NCI-H1694 treated with DMSO at 0.1 percent for 48 hours (cell line): ENCODE results near the gene ISOC2.

Experiments
- DNase-seq: peaks from one replicate; lab custom pipeline; 2025; lab: John Stamatoyannopoulos, UW

ISOC2 gene

DNA sequence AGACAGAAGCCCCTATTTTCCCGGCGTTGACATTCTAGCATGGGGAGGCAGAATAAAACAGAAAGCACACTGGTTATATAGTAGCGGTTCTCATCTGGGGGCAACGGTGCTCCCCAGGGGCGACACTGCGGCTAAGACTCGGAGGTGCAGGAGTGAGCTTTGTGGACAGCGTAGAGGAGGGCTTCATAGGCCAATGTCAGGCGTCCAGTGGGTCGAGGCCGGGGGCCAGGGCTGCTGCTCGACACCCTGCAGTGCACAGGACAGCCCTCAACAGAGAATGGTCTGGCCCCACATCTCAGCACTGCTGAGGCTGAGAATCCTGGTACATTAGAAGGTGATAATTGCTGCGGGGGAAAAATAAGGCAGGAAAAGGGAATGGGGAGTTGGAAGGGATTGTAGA lies 16.5 kb upstream of the ISOC2 start:
- DNase-seq: no peak

- DNase-seq: peak; percentile 95
Observed at GRCh38 chr19:55476100-55476775, 14.8 kb upstream of the ISOC2 start, which contains the start of gene ZNF628. Gene ZNF628 (plus strand): TSS chr19:55476617. CDS start chr19:55479911, 3,294 bp downstream.

GRCh38 chr19:55474269-55475265 lies 13.1 kb upstream of the ISOC2 start:
- DNase-seq: no peak

DNA sequence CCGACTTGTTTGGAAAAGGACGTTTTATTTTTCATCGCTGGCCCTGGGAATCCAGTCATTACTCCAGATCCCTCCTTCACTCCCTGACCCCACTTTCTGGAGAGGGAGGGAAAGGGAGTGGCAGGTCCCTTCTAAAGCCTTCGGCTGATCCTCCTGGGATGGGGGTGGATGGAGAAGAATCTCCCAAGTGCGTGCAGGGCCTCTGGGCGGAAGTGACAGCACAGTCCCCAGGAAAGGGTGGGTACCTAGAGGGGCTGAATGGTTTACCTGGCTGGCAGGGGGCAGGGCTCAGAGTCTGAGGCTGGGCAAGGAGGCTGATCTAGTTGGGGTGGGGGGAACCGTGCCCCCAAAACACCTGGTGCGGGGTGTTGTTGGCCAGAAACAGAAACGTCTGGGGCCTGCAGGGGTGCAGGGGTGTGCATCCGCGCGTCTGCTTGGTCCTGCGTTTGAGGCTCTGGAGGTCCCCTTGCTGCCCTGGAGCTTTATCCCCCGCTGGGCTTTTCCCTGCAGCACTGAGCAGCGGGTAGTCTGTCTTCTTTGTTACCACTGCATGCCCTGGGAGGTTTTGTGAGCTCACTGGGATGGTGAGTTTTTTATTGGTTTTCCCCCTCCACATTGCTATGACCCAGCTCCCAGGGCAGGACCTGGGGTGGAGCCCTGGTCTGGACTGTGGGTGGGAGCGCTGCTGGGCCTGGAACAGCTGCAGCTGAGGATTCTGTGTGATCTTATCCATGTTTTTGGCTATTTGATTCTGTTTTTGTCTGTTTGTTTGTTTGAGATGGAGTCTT lies 12.0 kb upstream of the ISOC2 start:
- no peak for DNase-seq

- DNase-seq: no peak
Observed at GRCh38 chr19:55472463-55472862, 11.0 kb upstream of the ISOC2 start.

DNA sequence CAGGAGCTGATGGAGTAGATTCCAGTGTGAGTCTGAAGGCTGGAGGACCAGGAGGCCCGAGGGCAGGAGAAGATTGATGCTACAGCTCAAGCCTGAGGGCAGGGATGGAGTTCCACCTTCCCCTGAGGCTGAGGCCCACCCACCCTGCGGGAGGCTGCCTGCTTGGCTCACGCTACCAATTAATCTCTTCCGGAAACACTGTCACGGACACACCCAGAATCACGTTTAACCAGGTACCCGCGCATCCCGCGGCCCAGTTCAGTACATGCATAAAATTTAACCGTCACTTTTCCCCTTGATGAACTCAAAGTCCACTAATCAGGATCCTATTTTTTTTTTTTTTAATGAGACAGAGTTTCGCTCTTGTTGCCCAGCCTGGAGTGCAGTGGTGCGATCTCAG lies 9.8 kb upstream of the ISOC2 start:
- no peak for DNase-seq

- no peak for DNase-seq
Observed at GRCh38 chr19:55468054-55468393, 6.6 kb upstream of the ISOC2 start.

GRCh38 chr19:55467236-55468053 lies 6.0 kb upstream of the ISOC2 start:
- DNase-seq: no peak

- DNase-seq: no peak
Observed at GRCh38 chr19:55466241-55466614, 4.8 kb upstream of the ISOC2 start.

DNA sequence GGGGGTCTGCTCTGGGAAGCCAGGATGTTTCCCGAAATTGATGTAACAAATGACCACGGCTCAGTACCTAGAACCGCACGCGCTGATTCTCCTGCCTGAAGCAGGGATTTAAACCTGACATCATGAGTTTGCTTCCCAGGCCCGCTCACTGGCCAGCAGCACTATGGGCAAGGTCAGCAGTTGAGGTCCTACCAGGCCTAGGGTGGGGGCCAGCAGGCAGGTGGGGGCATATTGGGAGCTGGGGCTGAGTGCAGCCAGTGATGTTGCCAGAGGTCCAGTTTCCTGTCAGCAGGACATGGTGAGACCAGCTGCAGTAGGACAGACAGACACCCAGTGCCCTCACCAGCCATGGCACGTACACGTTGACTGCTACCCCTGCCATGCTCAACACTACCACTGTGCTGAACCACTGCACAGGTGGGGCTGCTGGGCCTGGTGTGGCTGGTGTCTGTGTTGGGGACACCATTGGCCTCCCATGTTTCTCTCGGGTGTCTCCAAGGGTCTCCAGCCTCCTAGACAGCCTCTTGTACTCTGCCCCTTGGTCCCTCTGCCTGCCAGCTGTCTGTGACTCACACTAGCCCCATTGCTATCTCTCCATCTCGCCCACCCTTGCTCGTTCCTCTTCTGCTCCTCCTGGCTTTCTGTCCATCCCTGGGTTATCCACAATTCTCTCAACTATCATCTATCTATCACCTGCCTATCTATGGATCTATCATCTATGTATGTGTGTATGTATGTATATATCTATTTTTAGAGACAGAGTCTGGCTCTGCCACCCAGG lies 4.2 kb upstream of the ISOC2 start:
- DNase-seq: no peak

DNA sequence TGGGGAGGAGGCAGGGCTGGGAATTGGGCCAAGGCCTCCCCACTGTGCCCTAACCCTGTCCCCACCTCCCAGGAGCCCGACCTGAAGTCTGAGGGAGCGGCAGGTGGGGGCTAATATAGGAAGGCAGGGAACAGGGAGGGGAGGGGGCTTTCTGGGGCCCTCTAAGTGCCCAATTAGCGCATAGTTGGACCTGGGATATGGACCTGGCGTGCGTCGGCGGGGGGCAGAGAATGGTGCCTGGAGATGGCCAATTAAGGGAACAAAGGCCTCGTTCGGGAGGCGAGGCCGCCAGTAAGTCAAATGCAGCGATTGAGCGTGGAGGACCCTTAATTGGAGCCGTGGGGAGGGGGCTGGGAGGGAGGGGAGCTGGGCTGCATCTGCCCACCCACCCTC lies 3.2 kb upstream of the ISOC2 start, which contains the start of gene C19orf85:
C19orf85 (minus strand) TSS at position 90 of the 393 bp plus-strand sequence. CDS start 197 bp downstream, outside the sequence.
- no peak for DNase-seq

GRCh38 chr19:55464039-55464661 lies 2.7 kb upstream of the ISOC2 start:
- DNase-seq: no peak

GRCh38 chr19:55463583-55464031 lies 2.2 kb upstream of the ISOC2 start:
- no peak for DNase-seq

- no peak for DNase-seq
Observed at GRCh38 chr19:55462722-55463121, 1.3 kb upstream of the ISOC2 start.

DNA sequence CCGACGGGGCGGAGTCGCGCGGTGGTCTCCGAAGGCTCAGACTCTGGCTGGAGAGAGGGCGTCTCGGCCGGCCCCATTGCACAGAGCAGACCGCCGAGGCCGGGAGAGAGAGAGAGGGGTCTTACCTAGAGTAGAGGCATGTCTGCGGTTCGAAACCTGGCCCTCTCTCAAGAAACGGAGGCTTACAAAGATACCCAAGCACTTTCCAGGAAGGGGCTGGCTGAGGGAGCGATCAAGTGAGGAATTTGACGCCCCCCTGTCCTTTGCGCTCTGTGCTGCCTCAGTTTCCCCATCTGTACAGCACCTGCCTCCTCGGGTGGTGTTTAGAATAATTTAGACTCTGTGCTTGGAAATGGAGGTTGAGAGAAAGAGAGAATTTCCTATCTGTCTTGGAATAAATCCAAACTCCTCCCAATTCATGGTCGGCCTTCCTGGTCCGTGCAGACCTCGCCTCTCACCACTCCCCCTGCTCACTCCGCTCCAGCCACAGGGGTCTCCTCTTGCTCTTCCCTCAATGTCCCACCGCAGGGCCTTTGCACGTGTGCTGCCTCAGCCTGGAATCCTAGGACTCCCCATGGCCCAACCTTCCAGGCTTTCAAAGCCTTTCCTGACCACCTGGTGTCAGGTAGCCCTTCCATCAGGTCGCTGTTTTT lies 658 bp upstream of the ISOC2 start:
- no peak for DNase-seq

DNA sequence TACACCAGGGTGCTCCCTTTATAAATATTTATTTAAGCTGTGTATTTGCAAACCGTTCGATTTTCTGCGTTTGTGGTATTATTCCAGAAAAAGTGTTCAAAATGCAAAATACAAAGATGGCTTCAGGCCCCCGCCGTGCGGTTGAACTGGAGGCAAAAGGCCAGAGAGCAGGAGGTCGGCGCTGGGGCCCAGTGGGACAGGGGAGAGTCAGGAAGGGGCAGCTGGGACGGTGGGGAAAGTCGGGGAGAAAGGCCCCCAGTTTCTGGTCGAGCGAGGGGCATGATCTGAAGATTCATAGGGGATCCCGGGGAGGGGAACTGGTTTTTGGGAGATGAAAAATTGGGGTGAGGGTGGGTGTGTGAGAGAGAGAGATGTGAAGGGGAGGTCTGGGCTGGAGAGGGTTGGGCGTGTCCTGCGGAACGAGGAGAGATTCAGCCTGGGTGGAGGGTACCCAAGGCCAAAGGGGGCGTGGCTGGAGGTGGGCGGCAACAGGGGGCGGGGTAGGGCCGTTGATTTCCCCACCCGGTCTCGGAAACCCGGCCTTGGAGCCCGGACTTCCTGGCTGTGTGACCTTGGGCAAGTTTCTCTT lies 678 bp downstream of the ISOC2 start:
- DNase-seq: peak; percentile 34

GRCh38 chr19:55459950-55460657 lies 1.3 kb downstream of the ISOC2 start:
- no peak for DNase-seq

- DNase-seq: no peak
Observed at GRCh38 chr19:55459551-55459949, 1.9 kb downstream of the ISOC2 start.
